ENCODE data around the gene ECHS1.
"Not testable (repeated sequence)": the region's sequence is repeated elsewhere in the genome, so short reads cannot be mapped to it uniquely, and the experiment has no call there.

Gene ECHS1

DNA sequence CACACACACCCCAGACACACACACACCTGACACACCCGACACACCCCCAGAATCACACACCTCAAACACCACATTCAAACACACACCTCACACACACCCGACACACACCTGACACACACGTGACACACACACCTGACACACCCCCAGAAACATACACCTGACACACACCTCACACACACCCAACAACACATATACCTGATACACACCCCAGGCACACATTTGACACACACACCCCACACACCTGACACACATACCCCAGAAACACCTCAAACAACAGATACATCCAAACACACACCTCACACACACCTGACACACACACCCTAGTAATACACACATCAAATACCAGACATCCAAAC, 35.8 kb downstream of the ECHS1 start:
- no peak for DNase-seq

DNA sequence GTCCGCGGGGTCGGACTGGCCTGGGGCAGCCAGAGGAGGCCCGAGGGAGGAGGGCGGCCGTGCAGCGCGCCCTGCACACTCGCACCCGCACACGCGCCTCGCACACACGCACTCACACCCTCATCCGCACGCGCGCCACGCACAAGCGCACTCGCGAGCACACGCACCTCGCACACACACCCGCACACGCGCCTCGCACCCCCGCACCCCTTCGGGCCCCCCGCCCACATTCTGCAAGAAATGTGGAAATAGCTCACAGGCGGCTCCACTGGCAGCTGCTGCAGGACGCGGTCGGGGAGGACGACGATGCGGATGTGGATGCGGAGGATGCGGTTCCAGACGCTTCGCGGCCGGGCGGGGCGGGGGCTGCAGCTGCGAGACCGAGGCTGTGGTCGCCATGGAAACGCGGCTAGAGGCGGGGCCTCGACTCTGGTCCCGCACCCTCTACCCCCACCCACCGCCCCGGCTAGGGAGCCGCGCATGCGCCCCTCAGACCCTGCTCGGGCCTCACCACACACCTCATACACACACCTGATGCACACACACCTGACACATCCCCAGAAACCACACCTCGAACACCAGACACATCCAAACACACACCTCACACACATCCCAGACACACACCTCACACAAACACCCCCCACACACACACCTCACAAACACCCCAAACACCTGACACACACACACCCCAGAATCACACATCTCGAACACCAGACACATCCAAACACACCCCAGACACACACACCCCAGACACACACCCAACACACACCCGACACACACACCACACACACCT, 36.4 kb downstream of the ECHS1 start, which contains the start of gene CALY:
Gene CALY, minus strand, starts transcription at position 320 of the 793 bp plus-strand sequence. CDS start 7,907 bp downstream, outside the sequence.
- peak; percentile 77 for DNase-seq

DNA sequence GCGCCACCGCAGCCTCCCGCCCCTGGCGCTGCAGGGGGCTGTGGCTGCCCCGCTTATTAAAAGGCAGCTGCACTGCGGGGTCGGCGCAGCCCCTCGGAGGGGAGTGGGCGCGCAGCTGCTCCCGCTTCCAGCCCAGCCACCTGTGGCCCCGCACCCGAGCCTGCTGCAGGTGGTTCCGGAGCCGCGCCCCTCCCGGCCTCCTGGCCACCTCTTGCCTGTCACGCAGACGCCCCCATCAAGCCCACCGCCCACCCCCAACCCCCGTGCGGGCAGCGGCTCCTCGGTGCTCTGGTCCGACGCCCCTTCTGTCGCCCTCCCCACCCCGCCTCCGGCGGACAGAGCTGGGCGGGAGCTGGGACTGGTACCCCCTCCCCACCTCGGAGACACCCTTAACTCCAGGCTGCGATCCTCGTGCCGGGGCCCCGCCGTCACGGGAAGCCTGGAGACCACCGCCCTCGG, 37.0 kb downstream of the ECHS1 start:
- DNase-seq = no peak

DNA sequence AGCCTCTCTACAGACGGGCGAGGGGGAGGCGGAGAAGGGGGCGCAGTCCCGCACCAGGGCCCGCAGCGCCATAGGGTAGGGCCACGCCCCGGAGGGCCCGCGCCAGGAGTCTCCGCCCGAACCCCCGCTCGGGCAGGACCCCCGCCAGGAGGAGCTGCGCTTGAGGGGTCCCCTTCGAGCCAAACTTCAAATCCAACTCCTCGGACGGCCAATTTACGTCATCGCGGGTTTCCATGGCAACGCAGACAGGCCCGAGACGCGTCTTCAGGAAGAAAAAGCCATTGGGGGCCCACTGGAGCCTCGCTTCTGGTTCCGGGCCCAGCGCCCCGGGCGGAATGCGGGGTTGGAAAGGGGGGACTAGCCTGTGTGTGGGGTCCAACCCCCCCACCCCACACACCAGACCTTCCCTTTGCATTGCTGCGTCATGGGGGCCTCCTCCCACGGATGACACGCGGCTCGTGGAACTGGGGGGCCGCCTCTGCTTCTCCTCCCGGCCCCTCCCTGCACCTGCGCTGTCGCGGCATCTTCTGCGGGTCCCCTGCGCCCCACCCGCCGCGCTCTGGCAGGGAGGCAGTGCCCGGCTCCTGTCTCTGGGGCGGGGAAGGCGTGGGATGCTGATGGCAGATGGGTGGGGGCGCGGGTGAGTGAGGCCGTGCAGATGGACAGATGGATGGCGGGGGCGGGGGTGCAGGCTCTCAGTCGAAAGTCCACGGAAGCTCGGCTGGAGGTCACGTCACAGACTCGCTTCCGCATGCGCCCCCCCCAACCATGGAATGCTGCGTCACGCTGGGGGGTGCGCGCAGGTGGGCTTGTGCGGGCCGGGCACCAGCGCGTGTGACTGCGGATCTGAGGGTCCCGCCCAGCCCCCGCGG, 37.7 kb downstream of the ECHS1 start:
- DNase-seq = peak; percentile 64

DNA sequence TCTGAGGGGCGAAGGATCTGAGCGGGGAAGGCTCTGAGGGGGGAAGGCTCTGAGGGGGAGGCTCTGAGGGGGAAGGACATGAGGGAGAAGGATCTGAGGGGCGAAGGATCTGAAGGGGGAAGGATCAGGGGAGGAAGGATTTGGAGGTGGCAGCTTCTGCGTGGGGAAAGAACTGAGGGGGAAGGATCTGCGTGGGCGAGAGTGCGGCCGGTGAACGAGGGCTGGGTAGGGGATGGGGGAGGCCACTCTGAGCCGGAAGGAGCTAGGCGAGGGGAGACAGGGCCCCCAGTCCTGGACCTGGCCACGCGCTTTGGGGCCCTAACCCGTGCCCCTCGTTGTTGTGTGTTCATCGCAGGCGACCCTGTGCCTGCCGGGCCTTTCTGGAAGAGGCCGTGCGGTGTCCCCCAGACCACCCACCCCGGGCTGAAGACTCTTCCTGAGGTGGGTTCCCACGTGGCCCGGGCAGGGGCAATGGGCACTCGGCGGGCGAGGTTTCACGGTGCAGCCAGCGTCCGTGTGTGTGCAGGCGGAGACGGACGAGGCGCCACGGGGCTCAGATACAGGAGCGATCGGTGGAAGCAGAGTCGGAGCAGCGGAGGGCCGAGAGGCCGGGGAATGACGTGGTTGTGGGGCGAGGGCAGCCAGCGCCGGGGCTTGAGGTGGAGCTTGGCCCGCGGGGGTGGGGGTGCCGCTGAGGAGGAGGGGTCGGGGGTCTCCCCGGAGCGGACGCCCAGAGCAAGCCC, 38.5 kb downstream of the ECHS1 start:
- DNase-seq = no peak

DNA sequence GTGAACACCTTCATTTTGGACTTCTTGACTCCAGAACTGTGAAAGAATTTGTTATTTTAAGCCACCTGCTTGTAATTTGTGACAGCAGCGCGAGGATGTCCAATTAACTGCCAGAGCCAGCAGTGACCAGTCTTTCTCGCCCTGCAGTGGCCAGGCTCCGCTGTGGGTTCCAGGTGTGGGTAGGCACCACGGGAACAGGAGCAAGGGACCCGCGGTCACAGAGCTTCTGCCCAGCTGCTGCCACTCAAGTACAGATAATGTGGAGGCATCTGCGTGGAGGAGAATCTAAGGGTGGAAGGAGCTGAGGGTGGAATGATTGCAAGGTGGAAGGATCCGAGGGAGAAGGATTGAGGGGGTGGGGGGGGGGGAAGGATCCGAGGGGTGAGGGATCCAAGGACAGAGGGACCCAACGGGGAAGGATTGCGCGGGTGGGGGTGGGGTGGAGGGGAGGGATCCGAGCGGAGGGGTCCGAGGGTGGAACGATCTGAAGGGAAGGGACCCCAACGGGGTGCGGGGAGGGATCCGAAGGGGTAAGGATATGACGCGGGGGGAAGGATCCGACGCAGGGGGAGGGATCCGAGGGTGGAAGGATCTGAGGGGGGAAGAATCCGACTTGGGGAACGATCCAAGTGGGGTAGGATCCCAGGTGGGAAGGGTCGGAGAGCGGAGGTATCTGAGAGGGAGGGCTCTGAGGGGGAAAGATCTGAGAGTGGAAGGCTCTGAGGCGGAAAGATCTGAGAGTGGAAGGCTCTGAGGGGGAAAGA, 40.0 kb downstream of the ECHS1 start:
- no peak for DNase-seq

DNA sequence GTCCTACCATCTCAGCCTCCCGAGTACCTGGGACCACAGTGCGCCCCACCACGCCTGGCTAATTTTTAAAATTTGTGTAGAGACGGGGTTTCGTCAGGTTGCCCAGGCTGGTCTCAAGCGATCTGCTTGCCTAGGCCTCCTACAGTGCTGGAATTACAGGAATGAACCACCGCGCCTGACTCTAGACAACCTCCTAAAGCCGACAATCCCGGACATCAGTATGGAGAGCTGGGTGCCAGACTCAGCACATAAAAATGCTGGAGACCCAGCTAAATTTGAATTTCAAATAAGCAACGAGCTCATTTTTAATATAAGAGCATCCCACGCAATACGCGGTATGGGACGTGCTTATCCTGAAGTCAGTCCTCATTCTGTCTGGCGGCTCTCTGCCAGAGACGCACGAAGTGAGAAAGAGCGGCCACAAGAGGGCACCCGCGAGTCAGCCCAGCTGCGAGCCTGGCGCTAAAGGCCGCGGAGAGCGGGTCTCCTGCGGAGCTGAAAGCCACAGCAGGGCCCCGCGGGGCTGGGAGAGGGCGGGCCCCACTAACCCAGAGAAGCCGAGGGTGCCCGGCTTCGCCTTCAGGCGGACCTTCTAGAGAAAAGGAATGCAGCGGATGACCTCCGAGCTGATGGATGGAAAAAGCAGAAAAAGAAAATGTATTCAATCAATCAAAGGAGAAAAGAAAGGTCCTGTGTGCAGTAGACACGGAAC, 43.5 kb downstream of the ECHS1 start:
- DNase-seq = peak; percentile 92

DNA sequence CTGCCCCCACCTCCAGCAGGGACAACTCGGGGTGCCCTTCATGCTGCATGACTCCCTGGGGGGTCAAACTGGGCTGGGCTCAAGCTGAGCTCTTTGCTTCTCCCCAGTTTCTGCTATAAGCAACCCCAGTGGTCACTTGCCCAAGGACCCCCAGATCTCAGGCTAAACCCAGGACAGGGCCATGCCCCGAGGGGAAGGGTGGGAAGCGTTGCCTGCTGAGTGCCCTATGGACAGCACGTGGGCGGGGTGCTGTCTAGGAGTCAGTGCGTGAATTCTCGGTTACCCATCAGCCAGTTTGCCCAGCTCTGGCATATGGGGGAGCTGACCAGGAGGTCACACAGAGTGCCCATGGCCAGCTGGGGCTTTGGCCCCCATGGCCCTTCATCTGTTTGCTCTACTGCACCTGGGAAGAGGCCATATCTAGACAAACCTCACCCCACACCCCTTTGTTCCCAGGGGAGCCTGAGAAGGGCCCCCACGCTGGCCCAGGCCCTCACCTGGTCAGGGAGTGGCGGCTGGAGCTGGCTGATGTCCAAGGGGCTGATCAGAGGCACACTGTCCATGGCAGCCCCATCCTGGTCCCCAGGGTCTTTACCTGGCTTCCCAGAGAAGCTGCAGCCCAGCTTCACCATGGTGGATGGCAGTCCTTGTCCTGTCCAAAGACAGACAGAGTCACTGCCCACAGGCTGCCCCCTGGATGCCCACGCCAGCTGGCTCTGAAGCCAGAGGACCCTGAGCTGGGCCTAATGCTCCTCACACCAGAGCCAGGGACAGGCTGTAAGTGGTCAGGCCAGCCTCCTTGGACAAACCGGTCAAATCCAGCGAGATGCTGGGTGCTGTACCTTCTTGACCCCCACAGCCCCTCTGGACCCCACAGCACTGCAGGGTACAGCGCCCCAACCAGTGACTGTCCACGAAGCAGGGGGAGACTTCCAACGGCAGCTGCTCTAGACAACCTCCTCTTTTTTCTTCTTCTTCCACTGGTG, 44.5 kb downstream of the ECHS1 start:
- DNase-seq = no peak

DNA sequence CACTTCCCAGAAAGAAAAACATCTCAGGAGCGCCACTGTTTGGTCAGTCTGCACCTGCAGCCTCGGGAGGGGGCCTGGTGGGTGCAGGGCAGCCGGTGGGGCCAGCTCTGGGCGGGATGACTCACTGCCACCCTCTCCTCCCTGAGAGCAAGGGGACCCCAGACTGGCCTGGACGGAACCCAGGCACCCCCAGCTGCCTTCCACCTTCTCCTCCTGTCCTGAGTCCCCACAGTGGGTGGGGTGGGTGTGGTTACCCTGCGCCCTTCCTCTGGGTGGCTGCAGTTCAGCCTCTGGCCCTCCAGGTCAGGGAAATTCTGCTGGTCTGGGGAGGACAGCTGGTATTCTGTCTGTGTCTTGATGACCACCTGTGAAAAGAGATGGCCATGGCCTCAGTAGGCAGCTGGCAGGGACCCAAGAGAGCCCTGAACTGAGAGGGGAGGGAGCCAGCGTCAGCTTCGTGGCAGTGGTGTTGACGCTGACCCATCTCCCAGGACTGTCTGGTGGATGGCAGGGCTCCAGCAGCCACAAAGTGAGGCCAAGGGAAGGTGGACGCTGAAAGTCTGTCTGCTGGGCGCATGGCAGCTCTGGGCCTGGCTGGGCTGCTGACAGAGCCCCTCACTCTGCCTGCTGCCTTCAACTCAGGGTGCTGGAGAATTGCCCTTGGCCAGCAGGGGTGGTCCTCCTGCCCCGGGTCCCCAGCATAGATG, 45.4 kb downstream of the ECHS1 start:
- DNase-seq = no peak

DNA sequence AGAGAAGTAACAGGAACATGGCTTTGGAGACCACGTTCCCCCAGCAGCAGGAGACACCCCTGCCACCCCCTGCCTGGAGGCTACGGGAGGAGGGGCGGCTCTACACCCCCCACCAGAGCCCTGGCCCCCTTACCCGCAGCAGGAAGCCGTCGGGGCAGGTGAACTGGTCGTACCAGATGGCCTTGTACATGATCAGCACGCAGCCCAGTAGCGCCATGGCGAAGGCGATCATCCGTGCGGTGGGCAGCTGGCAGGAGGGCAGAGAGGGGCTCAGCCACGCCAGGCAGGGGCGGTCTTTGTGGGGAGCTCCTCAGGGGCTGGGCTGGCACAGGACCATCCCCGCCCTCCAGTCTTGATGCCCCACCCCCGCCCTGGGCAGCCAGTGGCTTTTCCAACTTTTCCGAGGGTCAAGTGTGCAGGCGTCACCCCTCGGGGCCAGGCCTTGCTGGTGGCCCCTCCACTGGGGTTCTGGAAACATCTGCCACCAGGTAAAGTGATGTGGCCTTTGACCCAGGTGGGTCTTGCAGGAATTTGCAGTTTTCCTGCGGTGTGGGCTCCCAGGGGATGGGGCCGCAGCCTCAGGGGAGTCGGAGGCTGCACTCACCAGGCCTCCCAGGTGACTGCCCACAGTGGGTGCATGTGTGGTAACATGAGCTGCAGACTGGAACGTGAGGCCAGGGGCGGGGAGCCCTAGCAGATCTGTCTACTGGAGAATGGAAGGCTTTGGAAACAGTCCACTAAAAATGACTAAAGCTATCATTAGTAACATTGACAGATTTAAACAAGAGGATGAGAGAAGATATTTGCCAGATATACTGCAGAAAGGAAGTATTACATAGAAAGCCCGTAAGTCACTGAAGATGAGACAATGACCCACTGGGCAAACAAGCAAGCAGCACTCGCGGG, 46.2 kb downstream of the ECHS1 start:
- DNase-seq = no peak

DNA sequence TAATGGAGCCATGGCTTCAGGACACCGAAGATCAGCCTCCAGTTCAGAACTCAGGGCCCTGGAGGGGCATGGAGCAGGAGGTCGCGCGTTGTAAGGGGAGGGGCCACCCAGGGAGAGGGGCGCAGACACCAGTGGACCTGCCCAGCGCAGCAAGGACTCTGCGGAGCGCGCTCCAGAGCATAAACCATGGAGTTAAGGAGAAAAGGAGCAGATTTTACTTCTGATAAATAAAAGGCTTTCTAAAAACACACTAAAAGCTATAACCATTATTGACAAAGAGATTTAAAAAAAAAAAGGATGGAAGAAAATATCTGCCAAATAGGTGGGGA, 47.0 kb downstream of the ECHS1 start:
- DNase-seq = no peak

DNA sequence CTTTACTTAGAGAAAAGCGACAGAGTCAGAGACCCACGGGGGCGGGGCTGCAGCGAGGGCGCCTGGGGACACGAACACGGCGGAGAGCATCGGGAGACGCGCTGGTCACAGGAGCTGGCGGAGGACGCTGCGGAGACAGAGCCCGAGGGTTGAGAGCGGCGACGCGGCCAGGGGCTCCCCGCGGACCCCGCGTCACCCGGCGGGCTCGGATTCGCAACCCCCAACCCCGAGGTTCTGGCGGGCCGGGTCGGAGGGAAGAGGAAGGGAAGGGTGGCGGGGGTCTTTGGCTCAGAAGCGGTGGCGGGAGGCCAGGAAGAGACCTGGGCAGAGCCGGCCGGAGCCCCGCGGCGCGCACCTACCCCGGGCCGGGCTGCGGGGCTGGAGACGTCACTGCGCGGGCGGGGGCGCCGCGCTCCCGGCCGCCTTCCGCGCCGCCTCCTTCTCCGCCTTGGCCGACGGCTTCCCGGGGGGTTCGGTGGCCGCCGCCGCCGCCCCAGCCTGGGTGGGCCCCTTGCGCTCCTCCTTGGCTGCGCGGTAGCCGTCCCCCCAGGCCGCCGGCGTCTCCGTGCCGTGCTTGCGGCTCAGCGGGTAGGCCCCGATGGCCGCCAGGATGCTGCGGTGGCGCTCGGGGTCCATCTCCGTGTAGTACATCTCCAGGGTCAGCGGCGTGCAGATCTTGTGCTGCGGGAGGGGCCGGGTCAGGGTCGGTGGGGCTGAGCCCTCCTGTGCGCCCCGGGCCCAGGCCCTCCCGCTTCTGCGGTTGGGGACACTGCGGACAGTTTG, 47.5 kb downstream of the ECHS1 start:
- DNase-seq = no peak

DNA sequence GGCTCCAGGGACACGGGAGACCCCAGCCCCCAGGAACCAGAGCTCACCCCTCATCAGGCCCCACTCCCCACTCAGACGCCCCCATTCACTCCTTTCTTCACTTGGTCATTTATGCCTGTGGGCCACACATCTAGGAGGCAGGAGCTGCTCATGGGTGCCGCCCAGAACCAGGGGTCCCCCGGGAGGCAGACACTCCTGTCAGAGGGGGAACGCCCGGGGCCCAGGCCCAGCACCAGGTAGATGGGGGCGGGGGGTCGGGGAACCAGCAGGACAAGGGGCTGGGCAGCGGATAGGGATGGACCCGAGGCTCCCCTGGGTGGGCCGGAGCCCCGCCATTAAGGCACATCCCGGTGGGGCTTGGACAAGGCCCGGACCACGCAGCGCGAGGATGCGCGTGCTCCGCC, 48.3 kb downstream of the ECHS1 start:
- DNase-seq = no peak

DNA sequence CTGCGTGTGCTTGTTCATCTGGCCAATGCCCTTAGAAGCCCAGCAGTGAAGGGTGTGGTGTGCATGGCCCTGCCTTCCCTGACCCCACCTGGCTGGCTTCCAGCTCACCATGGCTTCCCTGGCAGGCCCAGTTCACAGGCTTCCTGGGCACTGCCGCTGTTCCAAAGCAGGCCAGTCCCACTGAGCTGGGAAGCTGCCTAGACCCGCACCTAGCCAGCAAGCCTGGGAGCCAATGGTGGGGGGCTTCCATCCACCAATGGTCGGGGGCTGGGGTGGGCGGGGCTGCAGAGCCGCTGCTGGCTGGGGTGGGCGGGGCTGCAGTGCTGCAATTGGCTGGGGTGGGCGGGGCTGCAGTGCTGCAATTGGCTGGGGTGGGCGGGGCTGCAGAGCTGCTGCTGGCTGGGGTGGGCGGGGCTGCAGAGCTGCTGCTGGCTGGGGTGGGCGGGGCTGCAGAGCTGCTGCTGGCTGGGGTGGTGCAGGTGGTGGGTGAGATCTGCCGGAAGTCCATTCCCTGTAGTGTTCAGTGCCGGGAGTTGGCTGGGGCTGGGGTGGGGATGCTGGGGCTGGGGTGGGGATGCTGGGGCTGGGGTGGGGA, 48.9 kb downstream of the ECHS1 start:
- peak; percentile 44 for DNase-seq

DNA sequence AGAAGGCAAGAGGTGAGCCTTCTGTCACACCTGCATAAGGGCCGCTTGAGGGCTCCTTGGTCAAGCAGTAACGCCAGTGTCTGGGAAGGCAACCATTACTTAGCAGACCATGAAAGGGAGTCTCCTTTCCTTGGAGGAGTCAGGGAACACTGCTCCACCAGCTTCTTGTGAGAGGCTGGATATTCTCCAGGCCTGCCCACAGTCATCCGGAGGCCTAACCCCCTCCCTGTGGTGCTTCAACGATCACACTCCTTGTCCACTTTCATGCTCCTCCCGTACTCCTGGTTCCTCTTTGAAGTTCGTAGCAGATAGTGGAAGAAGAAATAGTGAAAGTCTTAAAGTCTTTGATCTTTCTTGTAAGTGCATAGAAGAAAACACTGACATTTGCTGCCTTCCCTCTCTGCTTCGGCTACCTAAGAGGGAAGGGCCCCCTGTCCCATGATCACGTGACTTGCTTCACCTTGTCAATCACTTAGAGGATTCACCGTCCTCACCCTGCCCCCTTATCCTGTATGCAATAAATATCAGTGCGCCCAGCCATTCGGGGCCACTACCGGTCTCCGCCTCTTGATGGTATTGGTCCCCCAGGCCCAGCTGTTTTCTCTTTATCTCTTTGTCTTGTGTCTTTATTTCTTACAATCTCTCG, 51.0 kb downstream of the ECHS1 start:
- not testable (repeated sequence) for DNase-seq

DNA sequence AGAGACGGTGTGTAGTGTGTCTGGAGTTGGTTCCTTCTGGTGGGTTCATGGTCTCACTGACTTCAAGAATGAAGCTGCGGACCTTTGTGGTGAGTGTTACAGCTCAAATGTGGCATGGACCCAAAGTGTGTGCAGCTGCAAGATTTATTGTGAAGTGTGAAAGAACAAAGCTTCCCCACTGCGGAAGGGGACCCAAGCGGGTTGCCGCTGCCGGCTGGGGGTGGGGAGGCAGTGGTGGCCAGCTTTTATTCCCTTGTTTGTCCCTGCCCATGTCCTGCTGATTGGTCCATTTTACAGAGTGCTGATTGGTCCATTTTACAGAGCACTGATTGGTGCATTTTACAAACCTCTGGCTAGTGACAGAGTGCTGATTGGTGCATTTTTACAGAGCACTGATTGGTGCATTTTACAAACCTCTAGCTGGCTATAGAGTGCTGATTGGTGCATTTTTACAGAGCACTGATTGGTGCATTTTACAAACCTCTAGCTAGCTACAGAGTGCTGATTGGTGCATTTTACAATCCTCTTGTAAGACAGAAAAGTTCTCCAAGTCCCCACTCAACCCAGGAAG, 52.2 kb downstream of the ECHS1 start:
- not testable (repeated sequence) for DNase-seq

Data from activated CD4-positive, CD25-positive, alpha-beta regulatory T cell treated with anti-CD3 and anti-CD28 coated beads, Interleukin-2, amount 50 U/mL, for 72 hours (primary cell).